ENCODE measurements around the gene NPHS1.

GRCh38 chr19:35863018-35863417 is 10.7 kb upstream of the NPHS1 start:
- TF ChIP-seq POLR2A (IDR thresholded peaks at IDR 0.05) = no peak
- TF ChIP-seq CTCF (IDR thresholded peaks at IDR 0.05) = no peak

Data from gastroesophageal sphincter (tissue), 3 donors.